HG02571 (cell line): ENCODE measurements around the gene TMOD2.
"Not testable (repeated sequence)": the region's sequence is repeated elsewhere in the genome, so short reads cannot be mapped to it uniquely, and the experiment has no call there.

ENCODE experiments used
- ATAC-seq: cut with Tn5 transposase; IDR thresholded peaks from one replicate; pipeline ENCODE4 v1.9.1; 2021; ENCODE audit warnings: mild to moderate bottlenecking, moderate library complexity; ENCODE audit not compliant: unreplicated experiment

TMOD2 gene

DNA sequence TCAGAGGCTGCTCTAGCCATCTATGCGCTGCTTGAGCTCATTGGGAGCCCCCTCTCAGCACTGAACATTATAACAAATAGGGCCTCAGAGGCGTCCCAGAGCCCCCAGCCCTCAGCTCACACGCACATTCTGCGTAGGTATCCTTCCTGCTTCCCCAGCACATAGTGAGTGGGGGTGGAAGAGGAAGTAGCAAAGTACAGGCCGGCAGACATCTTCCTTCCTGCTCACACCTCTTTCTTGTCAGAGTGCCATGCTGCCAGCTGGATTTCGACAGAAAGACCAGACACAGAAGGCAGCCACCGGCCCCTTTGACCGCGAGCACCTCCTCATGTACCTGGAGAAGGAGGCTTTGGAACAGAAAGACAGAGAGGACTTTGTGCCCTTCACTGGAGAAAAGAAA lies 16.6 kb downstream of the TMOD2 start:
- ATAC-seq: no peak

DNA sequence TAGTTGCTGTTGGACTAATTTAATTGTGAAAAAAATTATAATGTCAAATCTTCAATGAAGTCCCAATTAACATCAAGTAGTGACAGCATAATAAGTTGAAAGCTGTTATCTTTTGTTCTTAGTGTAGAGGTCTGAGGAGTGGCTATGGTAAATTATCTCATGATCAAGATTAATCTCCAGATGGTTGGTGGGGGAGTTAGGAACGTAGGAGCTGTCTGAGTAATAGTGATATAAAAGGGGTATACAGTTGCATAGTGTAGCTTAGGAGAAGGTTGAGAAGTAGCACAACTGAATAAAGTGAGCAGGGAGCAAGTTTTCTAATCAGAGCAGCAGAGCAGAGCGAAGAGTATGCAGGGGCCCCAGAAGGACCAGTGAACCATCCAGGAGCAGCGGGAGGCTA lies 19.5 kb downstream of the TMOD2 start:
- ATAC-seq: no peak

- ATAC-seq: no peak
Measured at GRCh38 chr15:51771773-51772172, 20.4 kb downstream of the TMOD2 start.

DNA sequence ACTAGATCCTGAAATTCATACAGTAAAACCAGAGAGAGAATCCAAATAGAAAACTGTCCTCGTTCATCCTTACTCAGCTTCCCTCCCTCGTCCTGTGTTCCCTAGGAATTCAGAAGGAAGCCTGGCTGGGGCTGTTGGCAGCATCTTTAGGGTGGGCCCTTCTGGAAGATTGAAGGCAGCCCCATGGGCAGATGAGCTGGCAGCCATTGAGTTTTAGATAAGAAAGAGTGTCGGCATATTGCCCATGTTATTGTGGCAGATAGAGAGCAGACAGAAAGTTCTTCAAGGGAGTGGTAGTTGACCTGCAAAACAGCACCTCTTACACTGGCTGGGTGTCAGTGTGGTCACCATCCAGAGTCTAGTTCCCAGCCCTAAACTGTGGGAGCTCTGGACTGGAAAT lies 23.5 kb downstream of the TMOD2 start:
- ATAC-seq: no peak

DNA sequence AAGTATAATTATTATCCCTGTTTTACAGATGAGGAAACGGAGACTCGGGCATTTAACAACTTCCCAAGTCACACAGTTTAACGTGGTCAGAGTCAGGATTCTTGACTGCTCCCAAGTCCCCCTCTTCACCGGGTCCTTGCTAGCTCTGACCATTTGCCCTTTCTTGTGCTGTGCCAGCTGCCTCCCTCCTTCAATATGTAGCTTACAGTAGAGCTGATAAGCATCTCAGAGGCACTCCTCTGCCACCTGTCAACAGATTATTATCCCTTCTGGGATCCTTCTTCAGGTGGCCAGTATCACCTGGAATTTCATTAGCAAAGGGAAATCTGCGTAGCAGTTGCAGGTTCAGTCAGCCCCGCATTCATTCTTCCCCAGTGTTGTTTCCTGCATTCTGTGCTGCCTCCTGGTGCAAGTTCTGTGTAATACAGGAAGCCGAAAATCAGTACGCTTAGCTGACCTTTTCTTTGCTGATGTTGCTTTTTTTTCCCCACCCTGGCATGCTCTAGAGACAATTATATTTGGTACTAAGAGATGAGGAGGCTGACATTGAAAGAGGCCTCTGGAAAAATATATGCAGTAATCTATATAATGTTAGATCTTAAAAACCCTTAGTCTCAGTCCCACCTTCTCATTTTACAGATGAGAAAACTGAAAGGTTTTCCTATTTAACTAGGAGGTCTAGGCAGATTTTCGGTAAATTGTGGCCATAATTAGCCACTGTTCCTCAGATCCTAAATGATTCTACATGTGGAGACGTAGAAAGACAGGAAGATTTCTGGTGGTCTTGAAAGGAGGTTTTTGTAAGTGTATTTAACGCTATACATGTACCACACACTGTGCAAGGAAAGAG lies 24.8 kb downstream of the TMOD2 start:
- ATAC-seq: no peak

DNA sequence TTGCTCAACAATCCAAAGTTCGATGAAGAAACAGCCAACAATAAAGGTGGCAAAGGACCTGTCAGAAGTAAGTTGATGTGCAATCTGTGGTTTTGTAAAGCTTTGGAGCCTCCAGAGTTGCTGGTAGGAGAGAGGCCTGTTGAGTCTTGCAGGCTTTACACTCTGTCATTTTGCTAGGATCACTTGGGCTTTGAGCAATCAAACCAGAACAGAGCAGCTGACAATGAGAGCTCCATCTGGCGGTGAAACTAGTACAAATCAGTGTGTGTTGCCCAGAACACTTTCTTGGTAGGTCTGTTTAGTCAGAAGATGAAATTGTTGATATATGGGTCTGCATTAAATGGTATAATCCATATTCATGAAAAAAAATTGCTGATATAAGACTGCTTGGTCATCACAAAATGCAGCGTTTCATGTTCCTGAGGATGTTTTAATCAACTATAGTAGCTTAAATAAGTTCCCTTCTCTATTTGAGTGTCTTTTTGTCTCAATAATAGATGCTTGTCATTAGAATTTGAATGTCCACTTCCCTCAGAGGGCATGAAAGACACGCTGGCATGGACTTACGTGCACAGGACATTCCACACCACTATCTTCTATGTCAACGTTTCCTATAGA lies 25.7 kb downstream of the TMOD2 start:
- no peak for ATAC-seq

DNA sequence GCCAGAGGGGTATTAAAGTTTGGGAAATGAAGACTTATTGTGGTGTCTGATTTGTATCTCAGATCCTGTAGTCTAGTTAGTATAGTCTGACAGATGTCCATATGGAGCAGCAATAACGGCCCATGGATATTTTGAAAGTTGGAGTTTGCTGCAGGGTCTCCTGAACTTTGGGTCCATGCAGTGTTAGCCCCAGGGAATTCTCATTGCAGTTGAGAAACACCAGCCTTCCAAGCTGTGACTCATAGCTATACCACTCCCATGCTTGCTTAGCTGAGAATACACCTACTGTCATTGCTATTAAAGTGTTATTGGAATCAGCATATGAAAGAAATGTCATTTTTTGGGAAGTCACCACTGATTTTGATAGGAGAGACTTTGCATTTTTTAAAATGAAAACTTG lies 29.2 kb downstream of the TMOD2 start:
- no peak for ATAC-seq

DNA sequence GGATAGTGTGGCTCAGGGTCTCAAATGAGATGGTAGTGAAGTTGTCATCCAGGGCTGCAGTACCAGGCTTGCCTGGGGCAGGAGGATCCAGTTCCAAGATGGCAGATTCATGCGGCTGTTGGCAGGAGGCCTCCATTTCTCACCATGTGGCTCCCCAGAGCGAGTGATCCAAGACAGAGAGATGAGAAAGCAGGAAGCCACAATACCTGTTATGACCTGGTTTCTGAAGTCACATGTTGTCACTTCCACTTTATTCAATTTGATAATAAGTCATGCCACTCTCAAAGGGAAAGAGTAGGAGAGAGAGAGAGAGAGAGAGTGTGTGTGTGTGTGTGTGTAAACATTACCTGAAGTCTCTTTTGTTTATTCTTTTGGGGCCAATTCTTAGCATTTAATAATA lies 30.1 kb downstream of the TMOD2 start:
- ATAC-seq: no peak

- ATAC-seq: no peak
Measured at GRCh38 chr15:51782357-51782896, 31.0 kb downstream of the TMOD2 start.

DNA sequence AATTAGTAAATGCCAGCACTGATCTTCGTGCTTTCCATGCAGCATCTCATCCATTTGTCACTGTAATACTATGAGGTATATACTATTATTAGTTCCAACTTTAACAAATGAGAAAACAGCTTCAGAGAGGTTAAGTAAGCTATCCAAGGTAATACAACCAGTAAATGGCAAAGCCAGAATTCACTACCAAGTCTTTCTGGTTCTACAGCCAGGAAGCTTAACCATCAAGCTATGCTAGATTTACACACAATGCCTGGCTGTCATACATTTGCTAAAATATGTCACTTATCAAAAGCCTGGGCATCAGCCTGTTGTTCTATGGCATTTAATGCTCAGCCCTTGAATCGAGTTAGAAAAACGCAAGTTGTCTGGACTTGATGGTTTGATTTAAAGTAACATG lies 32.6 kb downstream of the TMOD2 start:
- ATAC-seq: no peak

GRCh38 chr15:51787130-51787529 lies 35.7 kb downstream of the TMOD2 start:
- not testable (repeated sequence) for ATAC-seq

GRCh38 chr15:51792474-51792873 lies 41.1 kb downstream of the TMOD2 start:
- ATAC-seq: not testable (repeated sequence)

GRCh38 chr15:51793521-51794305 lies 42.3 kb downstream of the TMOD2 start:
- ATAC-seq: no peak

DNA sequence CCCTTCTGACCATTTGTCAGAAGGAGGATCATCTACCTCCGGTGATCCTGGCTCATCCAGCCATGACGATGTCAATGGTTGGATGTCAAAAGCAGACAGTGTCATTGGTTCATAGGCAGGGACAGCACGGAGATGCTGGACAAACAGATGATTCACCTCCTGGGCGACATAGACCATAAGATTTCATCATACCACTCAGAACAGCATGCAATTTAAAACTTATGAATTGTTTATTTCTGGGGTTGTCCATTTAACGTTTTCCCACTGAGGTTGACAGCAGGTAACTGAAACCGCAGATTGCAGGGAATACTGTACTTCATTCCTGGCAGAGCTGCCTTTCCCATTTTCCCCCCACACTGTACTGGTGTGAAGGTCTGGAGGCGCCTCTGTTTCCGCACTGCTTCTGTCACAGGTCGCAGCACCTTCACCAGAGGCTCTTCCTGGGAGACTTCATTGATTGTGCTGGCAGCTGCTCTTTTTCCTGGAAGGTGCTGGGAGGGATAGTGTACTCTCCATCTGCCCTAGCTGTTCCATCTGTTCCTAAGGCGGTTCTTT lies 45.5 kb downstream of the TMOD2 start:
- ATAC-seq: no peak

DNA sequence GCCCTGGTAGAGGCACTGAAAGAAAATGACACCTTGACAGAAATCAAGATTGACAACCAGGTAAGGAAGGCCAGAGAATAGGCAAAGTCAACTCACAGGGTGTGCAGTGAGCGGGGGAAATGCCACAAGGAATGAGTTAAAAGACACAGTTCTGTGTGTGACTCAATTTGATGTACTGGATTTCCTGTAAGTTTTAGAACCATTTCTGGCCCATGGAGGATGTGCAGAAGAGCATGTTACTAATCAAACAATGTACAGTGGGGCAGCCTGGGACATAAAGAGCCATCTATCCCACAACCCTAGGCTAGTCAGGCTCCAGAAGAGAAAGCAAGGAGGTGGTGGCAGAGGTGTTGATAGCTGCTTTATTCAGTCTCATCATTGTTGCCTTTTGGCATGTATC lies 46.9 kb downstream of the TMOD2 start:
- ATAC-seq: no peak

DNA sequence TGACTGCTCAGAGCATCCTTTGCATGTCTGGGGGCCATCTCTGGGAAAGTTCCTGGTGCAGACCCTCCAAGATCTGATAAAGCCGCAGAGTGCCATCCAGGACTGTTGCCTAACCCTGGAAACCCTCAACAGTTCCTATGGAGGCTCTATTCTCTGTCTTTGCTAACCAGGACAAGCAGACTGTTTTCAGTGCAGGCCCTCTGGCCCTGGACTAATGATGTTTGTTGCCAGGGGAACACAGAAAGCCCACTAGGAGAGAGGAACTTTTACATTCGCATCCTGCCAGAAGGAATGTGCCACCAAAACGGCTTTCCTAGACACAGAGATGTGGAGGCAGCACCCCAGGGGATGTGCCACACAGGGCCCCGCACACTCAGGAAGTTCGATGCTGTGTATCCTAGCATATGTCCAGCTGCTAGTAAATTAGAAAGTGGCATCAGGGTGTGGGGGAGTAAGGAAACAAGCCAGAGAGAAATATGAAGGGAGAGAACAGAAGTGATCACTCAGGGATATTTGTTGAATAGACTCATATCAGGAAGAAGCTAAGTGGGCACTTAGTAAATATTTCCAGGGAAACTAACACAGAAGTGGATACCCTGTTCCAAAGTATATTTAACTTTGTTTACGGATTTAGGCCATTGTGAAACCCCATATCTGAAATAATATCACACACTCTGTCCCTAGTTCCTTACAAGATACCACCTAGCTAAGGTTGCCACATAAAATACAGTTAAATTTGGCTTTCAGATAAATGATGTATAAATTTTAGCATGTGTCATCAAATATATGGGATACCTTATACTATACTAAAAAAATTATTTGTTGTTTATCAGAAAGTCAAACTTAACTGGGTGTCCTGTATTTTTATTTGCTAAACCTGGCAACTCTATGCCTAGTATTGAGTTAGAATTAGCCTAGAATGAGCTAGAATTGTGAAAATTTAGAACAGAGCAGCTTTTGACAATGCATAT lies 48.2 kb downstream of the TMOD2 start:
- no peak for ATAC-seq

DNA sequence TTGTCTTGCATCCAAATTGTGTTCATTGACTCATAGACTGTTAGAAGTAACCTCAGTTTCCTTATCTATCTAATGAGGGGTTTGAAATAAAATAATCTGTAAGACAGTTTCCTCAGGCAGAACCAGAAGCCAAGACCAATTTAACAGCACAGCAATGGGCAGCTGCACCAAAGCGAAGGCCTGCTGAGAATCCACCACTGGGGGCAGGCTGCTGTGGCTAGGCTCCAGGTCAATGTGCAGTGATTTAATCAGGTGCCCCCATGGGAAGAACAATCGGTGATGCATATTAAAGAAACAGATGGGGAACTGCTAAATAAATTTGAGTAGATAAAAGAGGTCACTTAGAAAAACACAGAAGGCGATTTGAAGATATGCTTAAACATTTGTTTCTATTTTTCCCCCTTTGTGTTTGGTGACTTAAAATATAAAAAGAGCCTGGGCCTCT lies 50.0 kb downstream of the TMOD2 start:
- ATAC-seq: no peak

GRCh38 chr15:51802593-51802992 lies 51.2 kb downstream of the TMOD2 start:
- ATAC-seq: no peak

- ATAC-seq: no peak
Measured at GRCh38 chr15:51803965-51804364, 52.6 kb downstream of the TMOD2 start.

- ATAC-seq: no peak
Measured at GRCh38 chr15:51806123-51806522, 54.7 kb downstream of the TMOD2 start.
